ENCODE results near the gene SERTAD2.

Gene SERTAD2

DNA sequence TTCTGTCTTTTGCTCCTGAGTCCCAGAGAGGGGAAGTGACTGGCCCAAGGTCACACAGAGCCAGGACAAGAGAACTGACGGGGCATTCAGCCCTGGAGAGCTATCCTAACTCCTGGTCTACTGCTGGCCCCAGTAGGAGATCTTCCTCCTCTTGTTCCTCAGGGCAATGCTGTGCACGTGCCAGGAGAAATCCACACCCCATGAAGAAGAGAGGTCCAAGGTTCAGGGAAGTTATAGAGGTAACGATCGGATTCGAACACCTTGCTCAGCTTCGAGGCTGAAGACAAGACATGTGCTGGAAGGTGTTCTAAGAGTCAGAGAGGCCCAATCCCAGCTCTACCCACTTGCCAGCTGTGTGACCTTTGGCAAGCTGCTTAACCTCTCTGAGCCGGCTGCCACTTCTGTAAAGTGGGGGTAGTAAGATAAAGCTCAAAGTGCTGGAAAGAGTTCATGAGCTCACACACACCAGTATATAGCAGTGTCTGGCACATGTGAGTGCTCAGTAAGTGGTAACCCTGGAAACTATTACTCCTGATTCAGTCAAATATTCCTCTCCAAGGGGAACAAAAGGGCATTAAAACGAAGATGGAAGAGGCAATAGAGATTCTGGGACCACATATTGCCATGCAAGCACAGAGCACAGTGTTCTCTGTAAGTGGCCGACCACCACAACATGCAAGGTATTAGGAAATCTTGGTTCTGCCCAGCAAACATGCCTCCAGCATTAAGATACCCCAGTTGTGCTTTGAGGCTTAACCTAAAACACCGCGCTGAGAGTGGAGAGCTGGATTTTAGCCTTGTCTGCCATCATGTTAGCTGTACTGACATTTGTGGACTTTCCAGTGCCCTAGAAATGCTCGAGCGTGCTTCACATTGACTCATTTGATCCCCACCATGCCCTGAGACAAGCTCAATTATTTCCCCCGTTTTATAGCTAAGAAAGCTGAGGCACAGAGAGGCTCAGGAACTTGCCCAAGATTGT, 25.6 kb downstream of the SERTAD2 start:
- DNase-seq (ENCODE audit: low spot score), result no peak

DNA sequence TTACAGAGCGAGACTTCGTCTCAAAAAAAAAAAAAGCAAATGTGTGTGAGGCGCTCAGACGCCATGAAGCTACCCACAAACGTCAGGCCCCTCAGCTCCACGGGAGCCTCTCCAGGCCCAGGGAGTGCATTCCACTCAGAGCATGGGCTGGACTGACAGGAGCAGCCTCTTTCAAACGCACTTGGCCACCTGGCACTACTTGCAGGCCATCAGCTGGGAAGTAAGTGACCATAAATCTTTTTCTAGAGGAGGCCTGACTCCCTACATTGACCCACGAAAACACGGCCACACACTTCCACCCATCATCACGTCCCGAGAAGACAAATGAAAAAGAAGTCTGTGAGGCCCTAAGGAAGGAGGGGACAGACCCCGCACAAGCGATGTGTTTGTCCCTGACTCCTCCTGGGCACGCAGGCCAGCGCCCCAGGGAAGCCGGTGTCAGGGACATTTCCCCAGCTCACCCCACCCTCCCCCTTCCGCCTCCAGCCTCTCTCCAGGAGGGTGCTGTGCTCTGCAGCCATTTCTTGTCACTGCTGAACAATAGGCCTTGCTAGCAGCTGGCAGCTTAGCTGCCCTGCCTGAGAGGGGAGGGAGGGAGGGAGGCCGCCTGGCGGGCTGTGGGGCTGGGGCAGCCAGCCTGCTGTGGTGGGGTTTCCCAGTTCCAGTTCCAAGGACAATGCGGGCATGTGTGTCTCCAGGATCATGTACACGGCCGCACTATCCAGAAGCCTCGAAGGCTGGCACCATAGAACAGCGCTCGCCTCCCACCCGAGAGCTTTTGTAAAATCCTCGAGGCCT, 26.6 kb downstream of the SERTAD2 start:
- no peak for DNase-seq (ENCODE audit: low spot score)

GRCh38 chr2:64626146-64626809, 27.4 kb downstream of the SERTAD2 start:
- no peak for DNase-seq (ENCODE audit: low spot score)

DNA sequence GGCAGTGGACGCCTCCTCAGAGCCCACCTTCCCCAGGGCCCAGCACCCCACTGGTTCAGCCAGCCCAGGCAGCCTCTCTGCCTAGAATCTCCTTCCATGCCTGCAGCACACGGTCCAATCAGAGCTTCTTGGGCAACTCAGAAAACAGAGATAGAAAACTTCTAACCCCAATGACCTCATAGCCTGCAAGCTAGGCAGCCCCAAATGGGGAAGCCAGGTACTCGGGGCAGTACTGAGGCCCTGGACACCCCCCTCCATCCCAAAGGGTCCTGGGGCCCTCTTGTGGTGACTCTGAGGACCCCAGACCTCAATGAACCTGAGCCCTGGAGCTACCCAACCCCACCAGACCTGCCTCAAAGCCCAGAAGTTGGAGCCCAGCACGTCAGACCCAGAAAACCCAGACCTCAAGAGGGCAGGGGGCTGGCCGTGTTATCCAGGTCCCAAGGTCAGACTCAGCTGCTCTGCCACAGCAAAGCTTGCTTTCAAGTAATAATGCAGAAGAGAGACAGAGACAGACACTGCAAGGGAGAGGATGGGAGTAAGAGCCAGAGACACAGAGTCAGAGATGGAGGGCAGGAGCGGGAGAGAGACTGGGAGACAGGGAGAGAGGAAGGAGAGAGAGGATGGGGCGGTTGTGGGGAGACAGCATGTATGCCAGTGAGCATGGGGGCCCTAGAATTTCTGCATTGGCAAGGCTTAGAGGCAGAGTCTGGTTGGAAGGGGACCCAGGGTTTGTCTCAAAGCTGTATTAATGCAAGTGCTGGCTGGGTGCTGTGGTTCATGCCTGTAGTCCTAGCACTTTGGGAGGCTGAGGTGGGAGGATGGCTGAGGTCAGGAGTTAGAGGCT, 28.2 kb downstream of the SERTAD2 start:
- DNase-seq (ENCODE audit: low spot score), result no peak

GRCh38 chr2:64624862-64625261, 28.9 kb downstream of the SERTAD2 start:
- DNase-seq (ENCODE audit: low spot score), result no peak

- DNase-seq (ENCODE audit: low spot score), result no peak
Measured at GRCh38 chr2:64624108-64624610, 29.6 kb downstream of the SERTAD2 start.

- no peak for DNase-seq (ENCODE audit: low spot score)
Measured at GRCh38 chr2:64623242-64623850, 30.4 kb downstream of the SERTAD2 start.

DNA sequence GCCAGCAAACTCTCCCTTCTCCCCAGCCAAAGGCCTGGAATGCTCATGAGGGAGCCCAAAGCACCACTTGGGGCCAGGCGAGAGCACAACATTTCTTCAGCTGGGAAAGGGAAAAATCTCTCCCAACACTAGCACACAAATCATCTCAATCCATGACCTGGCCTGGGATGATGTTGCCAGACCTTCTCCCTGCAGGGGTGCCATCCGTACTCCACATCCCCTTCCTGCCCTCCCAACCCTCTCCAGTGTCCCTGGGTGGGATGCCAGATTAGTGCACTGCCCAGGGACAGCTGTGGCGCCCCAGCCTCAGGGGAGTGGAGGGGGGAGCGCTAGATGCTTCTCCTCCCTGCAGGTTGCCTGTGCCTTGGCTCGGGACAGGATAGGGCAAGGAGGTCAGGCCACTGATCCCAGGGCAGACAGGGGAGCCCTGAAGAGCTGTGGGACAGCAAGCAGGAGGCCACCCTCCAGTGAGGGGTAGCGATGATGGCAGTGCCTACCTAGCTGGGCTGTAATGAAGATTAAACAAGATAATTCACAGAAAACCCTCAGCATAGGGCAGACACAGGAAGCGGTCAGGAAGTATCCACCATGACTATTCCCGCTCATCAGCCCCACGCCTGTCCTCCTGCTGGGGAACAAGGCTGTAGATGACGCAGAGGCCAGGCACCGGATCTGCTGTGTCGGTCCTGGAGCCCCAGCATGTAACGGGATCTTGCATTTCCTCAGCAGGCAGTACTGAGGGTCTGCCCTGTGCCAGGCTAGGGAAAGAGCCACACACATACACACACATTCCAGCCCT, 31.1 kb downstream of the SERTAD2 start:
- no peak for DNase-seq (ENCODE audit: low spot score)

GRCh38 chr2:64620661-64621060, 33.1 kb downstream of the SERTAD2 start:
- DNase-seq (ENCODE audit: low spot score), result no peak

DNA sequence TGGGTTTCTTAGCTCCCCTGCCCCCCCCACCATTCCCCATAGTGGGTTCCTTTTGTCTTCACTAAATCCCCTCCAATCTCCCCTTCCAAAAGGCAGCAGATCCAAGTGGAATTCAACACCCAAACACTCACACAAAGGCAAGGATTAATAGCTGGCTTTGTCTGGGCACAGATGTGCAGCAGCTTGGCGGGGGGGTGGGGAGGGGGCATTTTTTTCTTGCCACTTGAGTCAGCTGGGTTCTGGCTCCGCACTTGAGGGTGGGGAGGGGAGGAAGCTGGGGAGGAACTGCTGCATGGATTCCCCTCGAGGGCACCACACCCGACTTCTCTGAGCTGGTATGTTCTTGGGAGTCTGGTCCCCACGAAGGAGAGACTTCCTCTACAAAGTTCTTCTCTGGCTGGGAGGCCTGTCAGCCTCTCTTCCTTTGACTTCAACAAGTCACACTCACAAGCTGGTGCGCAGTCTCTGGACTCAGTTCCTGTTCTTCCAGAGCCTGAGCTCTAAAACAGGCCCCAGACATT, 36.0 kb downstream of the SERTAD2 start:
- no peak for DNase-seq (ENCODE audit: low spot score)

DNA sequence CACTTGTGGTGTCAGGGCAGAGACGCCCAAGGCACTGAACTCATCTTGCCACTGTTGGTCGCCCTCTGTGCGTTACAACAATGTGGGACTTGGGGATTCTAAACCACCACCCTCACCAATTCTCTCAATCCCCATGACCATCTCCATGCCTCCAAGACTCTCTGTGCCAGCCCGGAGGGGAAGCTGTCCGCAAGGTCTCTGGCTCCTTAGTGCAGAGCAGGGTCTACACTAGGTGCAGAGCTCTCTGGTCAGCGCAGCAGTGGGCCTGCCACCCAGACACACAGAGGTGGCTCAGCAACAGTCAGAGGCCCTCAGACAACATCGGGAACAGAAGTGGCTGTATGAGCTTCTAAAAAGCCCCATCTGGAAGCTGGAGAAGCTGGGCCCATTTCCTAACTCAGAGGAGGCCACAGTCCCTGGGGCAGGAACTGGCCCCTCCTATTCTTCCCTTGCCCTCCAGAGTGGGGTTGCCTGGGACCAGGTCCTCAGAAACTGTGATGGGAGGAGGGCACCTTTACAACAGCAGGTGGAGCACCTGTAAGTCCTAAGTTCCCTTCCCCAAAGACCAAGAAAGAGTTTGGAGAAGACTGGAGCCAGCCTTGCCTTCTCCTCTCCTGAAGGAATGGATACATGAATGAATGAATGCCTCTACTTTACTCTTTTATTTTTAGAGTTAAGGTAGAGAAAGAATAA, 37.7 kb downstream of the SERTAD2 start:
- DNase-seq (ENCODE audit: low spot score), result no peak

DNA sequence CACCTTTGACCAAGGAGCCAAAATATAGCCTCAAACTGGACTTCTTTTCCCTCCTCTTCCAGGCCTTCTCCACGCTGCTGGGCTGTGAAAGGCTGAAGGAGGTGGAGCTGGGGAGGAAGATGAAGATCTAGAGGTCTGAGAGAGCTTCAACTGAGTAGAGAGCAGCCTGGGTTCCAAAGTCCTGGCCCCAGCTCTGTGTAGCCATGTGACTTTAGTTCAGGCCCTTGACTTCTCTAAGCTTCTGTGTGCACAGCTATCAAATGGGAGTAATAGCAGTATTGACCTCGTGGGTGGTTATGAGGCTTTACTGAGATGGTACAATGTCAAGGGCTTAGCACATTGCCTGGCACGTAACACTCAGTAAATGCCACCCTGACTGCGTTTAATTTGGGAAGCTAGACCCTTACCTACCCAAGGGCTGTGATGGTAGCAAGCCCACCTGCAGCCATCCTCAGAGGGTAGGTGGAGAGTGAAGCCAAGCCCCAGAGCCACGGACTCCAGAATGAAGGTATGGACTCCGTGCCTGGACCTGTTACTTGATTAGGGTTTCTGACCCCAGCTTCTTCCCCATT, 38.4 kb downstream of the SERTAD2 start:
- peak; percentile 40 for DNase-seq (ENCODE audit: low spot score)

DNA sequence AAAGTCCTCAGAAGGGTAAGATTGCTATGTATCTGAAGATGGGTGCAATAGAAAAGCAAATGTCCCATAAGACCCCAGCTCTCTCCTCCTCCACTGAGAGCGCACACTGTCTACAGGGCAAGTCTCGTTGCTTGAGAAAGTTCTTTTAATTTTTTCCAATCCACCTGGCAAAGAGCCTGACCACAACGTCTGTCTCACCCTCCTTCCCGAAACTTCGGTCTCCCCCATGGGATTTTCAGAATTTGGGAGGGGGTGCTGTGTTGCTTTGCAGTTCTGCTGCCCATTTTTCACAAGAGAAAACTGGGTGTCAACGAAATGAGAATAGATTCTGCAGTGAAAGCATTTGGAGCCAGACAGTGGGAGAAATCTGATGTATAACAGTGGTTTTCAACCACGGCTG, 40.4 kb downstream of the SERTAD2 start:
- no peak for DNase-seq (ENCODE audit: low spot score)

GRCh38 chr2:64612575-64613195, 41.0 kb downstream of the SERTAD2 start:
- DNase-seq (ENCODE audit: low spot score), result no peak

- no peak for DNase-seq (ENCODE audit: low spot score)
Measured at GRCh38 chr2:64610316-64610855, 43.3 kb downstream of the SERTAD2 start.

GRCh38 chr2:64609942-64610281, 43.8 kb downstream of the SERTAD2 start:
- DNase-seq (ENCODE audit: low spot score), result no peak

DNA sequence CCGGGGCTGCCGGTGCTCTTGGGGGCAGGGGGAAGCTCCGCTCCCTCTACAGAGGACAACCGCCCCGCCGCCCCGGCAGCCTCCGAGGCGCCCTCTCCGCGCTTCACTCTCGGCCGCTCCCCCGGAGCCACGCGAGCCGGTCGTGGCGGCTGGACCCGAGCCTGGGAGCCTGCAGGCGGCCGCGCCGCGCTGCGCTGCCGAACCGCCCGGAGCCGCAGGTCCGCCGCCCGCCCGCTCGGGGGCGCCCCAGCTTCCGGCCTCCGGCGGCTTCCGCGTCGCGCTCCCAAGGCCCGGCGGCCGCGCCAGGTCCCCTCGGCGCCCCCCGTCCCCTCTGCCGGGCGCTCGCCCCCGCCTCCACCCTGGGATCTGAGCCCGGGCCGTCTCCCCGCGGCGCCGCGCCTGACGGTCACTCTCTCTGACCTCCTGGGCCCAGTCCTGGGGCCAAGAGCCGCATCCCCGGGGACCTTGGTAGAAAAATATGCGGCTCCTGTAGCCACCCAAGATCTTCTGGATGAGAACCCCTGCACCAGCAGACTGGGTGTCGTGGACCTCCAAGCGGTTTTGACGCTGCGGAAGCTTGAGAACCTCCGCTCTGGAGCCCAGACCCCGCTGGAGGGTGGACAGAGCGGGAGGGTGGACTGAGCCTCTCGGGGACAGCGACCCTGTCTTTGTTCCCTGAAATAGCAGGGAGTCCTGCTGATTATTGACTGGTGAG, 44.3 kb downstream of the SERTAD2 start:
- DNase-seq (ENCODE audit: low spot score), result peak; percentile 86

DNA sequence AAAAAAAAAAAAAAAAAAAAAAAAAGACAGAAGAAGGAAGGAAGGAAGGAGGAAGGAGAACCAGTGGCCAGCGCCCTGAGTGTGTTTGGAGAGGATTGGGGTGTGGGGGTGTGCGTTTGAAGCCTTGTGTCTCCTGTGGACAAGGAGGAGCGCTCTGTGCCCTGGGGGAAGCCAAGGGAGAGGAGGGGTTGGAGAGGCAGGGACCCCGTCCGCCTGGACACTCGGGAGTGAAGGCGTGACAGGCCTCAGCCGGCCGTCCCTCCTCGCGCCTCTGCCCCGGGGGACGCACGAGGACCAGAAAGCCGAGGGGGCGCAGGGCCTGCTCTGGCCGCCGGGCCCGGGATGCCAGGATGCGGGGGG, 44.9 kb downstream of the SERTAD2 start:
- DNase-seq (ENCODE audit: low spot score), result peak; percentile 55

Measured in HuH-7 (cell line).